H9 (cell line): ENCODE measurements around the gene ARL5A. TPM values are rescaled to one million over a fixed set of nuclear protein-coding genes. Genes with fewer than 3 reads are reported as not detected.

Source experiments
- DNase-seq: peaks from one replicate; pipeline ENCODE4 v3.0.0-alpha.2; 2017
- H2AFZ ChIP-seq: one replicate; pipeline ENCODE4 v1.6.1; 2013; ENCODE audit warnings: mild to moderate bottlenecking, low read length, control low read depth, moderate library complexity
- H2AK5ac ChIP-seq: 2 replicates; pipeline ENCODE4 v1.6.1; 2013; ENCODE audit warnings: low read length, control low read depth, mixed read lengths; ENCODE audit not compliant: insufficient read length
- H2BK120ac ChIP-seq: one replicate; pipeline ENCODE4 v1.6.1; 2013; ENCODE audit warnings: low read depth, mild to moderate bottlenecking, low read length, control low read depth, inconsistent platforms; ENCODE audit not compliant: poor library complexity, severe bottlenecking
- H2BK12ac ChIP-seq: 2 replicates; pipeline ENCODE4 v1.6.1; 2013; ENCODE audit warnings: low read length, control low read depth, mixed read lengths, low read depth; ENCODE audit not compliant: insufficient read length
- H2BK15ac ChIP-seq: 2 replicates; pipeline ENCODE4 v1.6.1; 2013; ENCODE audit warnings: low read depth, low read length, control low read depth
- H2BK20ac ChIP-seq: one replicate; pipeline ENCODE4 v1.6.1; 2013; ENCODE audit warnings: low read depth, mild to moderate bottlenecking, low read length, control low read depth, inconsistent platforms; ENCODE audit not compliant: poor library complexity, severe bottlenecking
- H2BK5ac ChIP-seq: 2 replicates; pipeline ENCODE4 v1.6.1; 2013; ENCODE audit warnings: low read length, control low read depth, mixed read lengths; ENCODE audit not compliant: insufficient read length
- H3K14ac ChIP-seq: 2 replicates; pipeline ENCODE4 v1.6.1; 2013; ENCODE audit warnings: low read length, control low read depth; ENCODE audit not compliant: insufficient read depth
- H3K18ac ChIP-seq: 2 replicates; pipeline ENCODE4 v1.6.1; 2013; ENCODE audit warnings: low read depth, mild to moderate bottlenecking, mixed read lengths, low read length, control low read depth; ENCODE audit not compliant: insufficient read length
- H3K23ac ChIP-seq: 2 replicates; pipeline ENCODE4 v1.6.1; 2013; ENCODE audit warnings: low read length, control low read depth, mixed read lengths, low read depth; ENCODE audit not compliant: insufficient read length
- H3K23me2 ChIP-seq: 2 replicates; pipeline ENCODE4 v1.6.1; 2013; ENCODE audit warnings: low read depth, mild to moderate bottlenecking, mixed read lengths, low read length, control low read depth; ENCODE audit not compliant: insufficient read length, poor library complexity, severe bottlenecking
- H3K27ac ChIP-seq: 2 replicates; pipeline ENCODE4 v1.5.1; 2013; ENCODE audit warnings: low read length, control low read depth, mixed read lengths, low read depth; ENCODE audit not compliant: insufficient read length
- H3K27me3 ChIP-seq: 2 replicates; pipeline ENCODE4 v1.6.1; 2013; ENCODE audit warnings: low read length, control low read depth, inconsistent platforms; ENCODE audit not compliant: insufficient read depth
- H3K4ac ChIP-seq: 2 replicates; pipeline ENCODE4 v1.6.1; 2013; ENCODE audit warnings: low read depth, mild to moderate bottlenecking, control low read depth, inconsistent platforms, low read length, moderate library complexity
- H3K4me1 ChIP-seq: 2 replicates; pipeline ENCODE4 v1.6.1; 2013; ENCODE audit warnings: low read length, control low read depth, inconsistent platforms; ENCODE audit not compliant: insufficient read depth
- H3K4me2 ChIP-seq: 2 replicates; pipeline ENCODE4 v1.6.1; 2013; ENCODE audit warnings: low read length, control low read depth, mixed read lengths; ENCODE audit not compliant: insufficient read length, insufficient read depth
- H3K56ac ChIP-seq: 2 replicates; pipeline ENCODE4 v1.6.1; 2013; ENCODE audit warnings: low read depth, mild to moderate bottlenecking, mixed read lengths, low read length, control low read depth; ENCODE audit not compliant: insufficient read length
- H3K79me1 ChIP-seq: 2 replicates; pipeline ENCODE4 v1.6.1; 2013; ENCODE audit warnings: low read depth, mild to moderate bottlenecking, moderate library complexity, low read length, control low read depth, inconsistent platforms; ENCODE audit not compliant: insufficient read depth, poor library complexity, severe bottlenecking
- H3K79me2 ChIP-seq: 2 replicates; pipeline ENCODE4 v1.6.1; 2013; ENCODE audit warnings: low read length, control low read depth, inconsistent platforms; ENCODE audit not compliant: insufficient read depth
- H3K9ac ChIP-seq: 2 replicates; pipeline ENCODE4 v1.6.1; 2013; ENCODE audit warnings: low read length, control low read depth, mixed read lengths; ENCODE audit not compliant: insufficient read length; ENCODE audit errors: extremely low read depth
- H3K9me3 ChIP-seq: one replicate; pipeline ENCODE4 v1.6.1; 2013; ENCODE audit warnings: low read depth, low read length, inconsistent platforms; ENCODE audit not compliant: control insufficient read depth
- H3T11ph ChIP-seq: one replicate; pipeline ENCODE4 v1.6.1; 2013; ENCODE audit warnings: mild to moderate bottlenecking, low read length, control low read depth, inconsistent platforms
- H4K20me1 ChIP-seq: one replicate; pipeline ENCODE4 v1.6.1; 2013; ENCODE audit not compliant: control insufficient read depth, insufficient read length, insufficient read depth
- H4K5ac ChIP-seq: 2 replicates; pipeline ENCODE4 v1.6.1; 2013; ENCODE audit warnings: low read depth, mild to moderate bottlenecking, mixed read lengths, low read length, control low read depth; ENCODE audit not compliant: insufficient read length
- H4K8ac ChIP-seq: replicated peaks from 2 replicates; pipeline ENCODE4 v1.6.1; 2013; ENCODE audit warnings: low read length, control low read depth, mixed read lengths, low read depth; ENCODE audit not compliant: insufficient read length
- H4K91ac ChIP-seq: 2 replicates; pipeline ENCODE4 v1.6.1; 2013; ENCODE audit warnings: low read depth, mild to moderate bottlenecking, moderate library complexity, mixed read lengths, low read length, control low read depth; ENCODE audit not compliant: insufficient read length
- H3K27ac Mint-ChIP-seq, 3 experiments: 2 replicates in 2 of 3; 3 replicates in 1 of 3; pipeline ENCODE4 v1.8.0; 2020 to 2021; ENCODE audit warnings: mixed read lengths in 3 of 3, mild to moderate bottlenecking in 1 of 3, moderate library complexity in 1 of 3
- H3K27me3 Mint-ChIP-seq: 2 replicates; pipeline ENCODE4 v1.8.0; 2021; ENCODE audit warnings: low read depth, mild to moderate bottlenecking, moderate library complexity, mixed read lengths
- H3K36me3 Mint-ChIP-seq, 3 experiments: 2 replicates in 2 of 3; 3 replicates in 1 of 3; pipeline ENCODE4 v1.8.0; 2020 to 2021; ENCODE audit warnings: low read depth in 3 of 3, mixed read lengths in 3 of 3; ENCODE audit not compliant: insufficient read depth in 1 of 3
- H3K4me1 Mint-ChIP-seq, 2 experiments: 2 replicates each; pipeline ENCODE4 v1.8.0; 2020; ENCODE audit warnings: mixed read lengths in 2 of 2
- H3K4me3 Mint-ChIP-seq, 2 experiments: 2 replicates in 1 of 2; 3 replicates in 1 of 2; pipeline ENCODE4 v1.8.0; 2020 to 2021; ENCODE audit warnings: mild to moderate bottlenecking in 2 of 2, mixed read lengths in 2 of 2, moderate library complexity in 1 of 2
- H3K9me3 Mint-ChIP-seq, 2 experiments: 2 replicates in 1 of 2; 3 replicates in 1 of 2; pipeline ENCODE4 v1.8.0; 2020; ENCODE audit warnings: mild to moderate bottlenecking in 2 of 2, mixed read lengths in 2 of 2, moderate library complexity in 1 of 2
- CTCF ChIP-seq: fragments of 200-600 bp; sonication (generic); conservative IDR thresholded peaks from 3 replicates; pipeline ENCODE4 v1.8.0; 2021; ENCODE audit warnings: antibody characterized with exemption, mild to moderate bottlenecking
- WGBS: extraction: QIAGEN DNeasy Blood & Tissue Kit; methylation state at CpG from one replicate; pipeline ENCODE4 v1.1.7; 2013; ENCODE audit warnings: missing lambda C conversion rate, low lambda C conversion rate, mixed read lengths; ENCODE audit not compliant: insufficient read length; ENCODE audit errors: extremely low coverage; 5-methylcytosine and 5-hydroxymethylcytosine counted together
- total RNA-seq: library from RNA; stranded (reverse); gene quantifications from 2 replicates; pipeline ENCODE4 v1.2.1, GENCODE V29; 2021

ARL5A gene
- total RNA-seq, 1 experiment from 2014 or later: 66.7 TPM

- no peaks in the 10 kb centered on the region for H3K27me3 Mint-ChIP-seq
- H4K20me1 ChIP-seq: no peaks in the 10 kb centered on the region
- H3K36me3 Mint-ChIP-seq: peaks cover 17 to 29% (median 25%) of the 10 kb centered on the region in 3 experiments
- H3K4ac ChIP-seq: no peak overlapping the region
- no peaks in the 10 kb centered on the region for H3K23me2 ChIP-seq
- no peak overlapping the region for H2BK5ac ChIP-seq
- no peaks in the 10 kb centered on the region for H3K79me2 ChIP-seq
- WGBS: no CpG with 5 or more reads among the region's 5 CpGs
- H3K18ac ChIP-seq: no peak overlapping the region
- no peaks in the 10 kb centered on the region for H3K4me1 Mint-ChIP-seq
- H2AK5ac ChIP-seq: no peak overlapping the region
- H3K27ac ChIP-seq: no peak overlapping the region
- no peak overlapping the region for H2BK12ac ChIP-seq
- no peak overlapping the region for H4K91ac ChIP-seq
- H3T11ph ChIP-seq: no peak overlapping the region
- H3K56ac ChIP-seq: no peak overlapping the region
- TF ChIP-seq CTCF: peak; percentile 67
- H3K9me3 ChIP-seq: no peaks in the 10 kb centered on the region
- DNase-seq: no peak
- H3K14ac ChIP-seq: no peak overlapping the region
- no peaks in the 10 kb centered on the region for H3K79me1 ChIP-seq
- H3K4me1 ChIP-seq: no peaks in the 10 kb centered on the region
- H3K27ac Mint-ChIP-seq: no peak overlapping the region
- H3K27me3 ChIP-seq: no peaks in the 10 kb centered on the region
- no peak overlapping the region for H3K4me2 ChIP-seq
- no peak overlapping the region for H4K5ac ChIP-seq
- H2BK20ac ChIP-seq: no peak overlapping the region
- H3K4me3 Mint-ChIP-seq: no peak overlapping the region
- no peak overlapping the region for H3K23ac ChIP-seq
- H2AFZ ChIP-seq: no peak overlapping the region
- no peak overlapping the region for H4K8ac ChIP-seq
- H3K9me3 Mint-ChIP-seq: no peaks in the 10 kb centered on the region
- H2BK15ac ChIP-seq: no peak overlapping the region
- no peak overlapping the region for H3K9ac ChIP-seq
- no peak overlapping the region for H2BK120ac ChIP-seq
Observed at GRCh38 chr2:151808258-151809072, 19.8 kb downstream of the ARL5A start.
